OCI-M2 (cell line): ENCODE results near the gene KISS1R.

Source experiments
- DNase-seq: peaks from one replicate; lab custom pipeline; 2025; ENCODE audit not compliant: unreplicated experiment; lab: John Stamatoyannopoulos, UW

KISS1R gene

DNA sequence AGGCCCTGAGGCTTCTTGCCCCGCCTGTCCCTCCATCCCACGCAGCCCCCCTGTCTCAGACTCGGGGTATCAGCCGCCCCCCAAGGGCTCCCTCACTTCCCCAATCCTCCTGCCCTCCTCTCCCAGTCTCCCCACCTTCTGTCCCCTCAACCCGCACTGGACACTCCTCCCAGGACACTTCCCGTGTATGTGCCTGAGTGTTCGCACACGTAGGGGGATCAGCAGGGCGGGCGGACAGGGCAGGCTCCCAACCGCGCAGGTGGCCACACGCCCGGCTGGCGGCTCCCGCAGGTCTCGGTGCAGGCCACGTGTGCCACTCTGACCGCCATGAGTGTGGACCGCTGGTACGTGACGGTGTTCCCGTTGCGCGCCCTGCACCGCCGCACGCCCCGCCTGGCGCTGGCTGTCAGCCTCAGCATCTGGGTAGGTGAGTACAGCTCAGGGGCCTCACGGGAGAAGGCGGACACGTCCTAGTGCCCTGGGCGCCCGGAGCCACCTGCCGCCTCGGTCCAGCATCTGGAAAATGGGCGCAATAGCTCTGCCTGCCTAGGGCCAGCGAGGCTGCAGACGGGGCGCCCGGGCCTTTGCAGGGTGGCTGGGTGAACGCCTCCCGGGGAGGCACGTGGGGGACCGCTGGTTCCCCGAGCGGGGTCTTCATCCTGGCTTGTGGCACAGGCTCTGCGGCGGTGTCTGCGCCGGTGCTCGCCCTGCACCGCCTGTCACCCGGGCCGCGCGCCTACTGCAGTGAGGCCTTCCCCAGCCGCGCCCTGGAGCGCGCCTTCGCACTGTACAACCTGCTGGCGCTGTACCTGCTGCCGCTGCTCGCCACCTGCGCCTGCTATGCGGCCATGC is 2.3 kb downstream of the KISS1R start:
- DNase-seq = no peak

DNA sequence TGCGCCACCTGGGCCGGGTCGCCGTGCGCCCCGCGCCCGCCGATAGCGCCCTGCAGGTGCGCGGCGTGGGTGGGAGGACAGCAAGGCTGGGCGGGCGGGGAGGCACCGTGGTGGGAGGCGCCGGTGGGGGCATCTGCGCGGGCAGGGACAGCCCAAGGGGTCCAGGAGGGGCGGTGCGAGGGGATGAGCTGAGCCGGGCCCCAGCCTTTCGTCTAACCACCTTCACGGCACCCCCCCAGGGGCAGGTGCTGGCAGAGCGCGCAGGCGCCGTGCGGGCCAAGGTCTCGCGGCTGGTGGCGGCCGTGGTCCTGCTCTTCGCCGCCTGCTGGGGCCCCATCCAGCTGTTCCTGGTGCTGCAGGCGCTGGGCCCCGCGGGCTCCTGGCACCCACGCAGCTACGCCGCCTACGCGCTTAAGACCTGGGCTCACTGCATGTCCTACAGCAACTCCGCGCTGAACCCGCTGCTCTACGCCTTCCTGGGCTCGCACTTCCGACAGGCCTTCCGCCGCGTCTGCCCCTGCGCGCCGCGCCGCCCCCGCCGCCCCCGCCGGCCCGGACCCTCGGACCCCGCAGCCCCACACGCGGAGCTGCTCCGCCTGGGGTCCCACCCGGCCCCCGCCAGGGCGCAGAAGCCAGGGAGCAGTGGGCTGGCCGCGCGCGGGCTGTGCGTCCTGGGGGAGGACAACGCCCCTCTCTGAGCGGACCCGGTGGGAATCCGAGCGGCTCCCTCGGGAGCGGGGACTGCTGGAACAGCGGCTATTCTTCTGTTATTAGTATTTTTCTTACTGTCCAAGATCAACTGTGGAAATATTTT is 3.1 kb downstream of the KISS1R start:
- DNase-seq = no peak

DNA sequence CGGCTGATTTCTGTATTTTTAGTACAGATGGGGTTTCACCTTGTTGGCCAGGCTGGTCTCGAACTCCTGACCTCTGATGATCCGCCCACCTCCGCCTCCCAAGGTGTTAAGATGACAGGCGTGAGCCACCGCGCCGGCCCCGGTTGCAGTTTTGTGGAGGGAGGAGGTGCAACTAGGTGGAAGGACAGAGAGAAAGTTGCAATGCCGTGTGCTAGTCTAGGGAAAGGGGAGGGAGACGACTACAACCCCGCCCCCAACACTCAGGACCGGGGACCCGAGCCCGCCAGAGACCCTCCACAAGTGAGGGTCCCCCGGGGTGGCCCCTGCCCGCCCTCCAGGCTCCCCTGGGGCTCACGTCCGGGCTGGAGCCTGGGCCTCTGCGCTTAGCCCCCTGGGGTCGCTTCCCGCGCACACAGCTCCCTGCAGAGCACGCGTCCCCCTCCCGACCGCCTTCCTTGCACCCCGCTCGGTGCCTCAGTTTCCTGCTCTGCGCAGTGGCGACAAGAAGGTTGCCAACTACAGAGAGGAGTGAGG is 7.5 kb downstream of the KISS1R start:
- DNase-seq = no peak

- DNase-seq = no peak
Observed at GRCh38 chr19:925087-925525, 8.0 kb downstream of the KISS1R start.

GRCh38 chr19:925526-926322 is 8.6 kb downstream of the KISS1R start, which contains the start of gene ARID3A:
ARID3A (plus strand) TSS chr19:926035; CDS start chr19:929529, 3,494 bp downstream.
- no peak for DNase-seq

DNA sequence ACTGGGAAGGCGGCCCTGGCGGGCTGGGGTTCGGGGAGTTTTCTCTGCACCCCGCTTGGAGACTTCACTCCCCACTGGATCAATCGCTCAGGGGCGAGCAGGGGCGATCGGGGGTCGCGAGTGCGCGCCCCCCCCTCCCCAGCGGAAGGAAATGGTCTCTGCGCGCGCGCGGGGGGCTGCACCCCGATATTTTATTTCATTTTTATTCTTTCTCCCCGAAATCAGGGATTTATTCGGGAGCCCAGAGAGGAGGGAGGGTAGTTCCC is 9.1 kb downstream of the KISS1R start:
- DNase-seq = no peak

- DNase-seq = no peak
Observed at GRCh38 chr19:926589-927350, 9.6 kb downstream of the KISS1R start.

DNA sequence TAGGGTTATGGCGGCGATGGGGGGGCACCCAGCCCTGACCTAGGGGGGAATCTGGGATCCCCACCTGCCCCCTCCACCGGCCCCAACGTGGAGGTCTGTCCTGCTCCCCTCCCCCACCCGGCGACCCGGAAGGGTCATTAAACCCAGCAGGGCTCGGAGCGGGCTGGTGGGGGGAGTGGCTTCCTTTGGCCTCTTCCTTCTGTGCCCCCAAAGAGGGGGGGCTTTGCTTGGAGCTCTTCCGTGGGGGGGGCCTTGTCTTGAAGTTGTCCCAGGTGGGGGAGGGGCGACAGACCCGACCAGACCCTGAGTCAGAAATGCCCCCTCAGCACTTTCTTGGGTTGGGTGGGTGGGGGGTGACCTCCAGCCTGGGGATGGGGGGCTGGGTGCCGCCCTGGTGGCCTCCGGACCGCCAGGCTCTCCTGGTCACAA is 10.2 kb downstream of the KISS1R start:
- DNase-seq = no peak

- DNase-seq = no peak
Observed at GRCh38 chr19:927780-928401, 10.8 kb downstream of the KISS1R start.

DNA sequence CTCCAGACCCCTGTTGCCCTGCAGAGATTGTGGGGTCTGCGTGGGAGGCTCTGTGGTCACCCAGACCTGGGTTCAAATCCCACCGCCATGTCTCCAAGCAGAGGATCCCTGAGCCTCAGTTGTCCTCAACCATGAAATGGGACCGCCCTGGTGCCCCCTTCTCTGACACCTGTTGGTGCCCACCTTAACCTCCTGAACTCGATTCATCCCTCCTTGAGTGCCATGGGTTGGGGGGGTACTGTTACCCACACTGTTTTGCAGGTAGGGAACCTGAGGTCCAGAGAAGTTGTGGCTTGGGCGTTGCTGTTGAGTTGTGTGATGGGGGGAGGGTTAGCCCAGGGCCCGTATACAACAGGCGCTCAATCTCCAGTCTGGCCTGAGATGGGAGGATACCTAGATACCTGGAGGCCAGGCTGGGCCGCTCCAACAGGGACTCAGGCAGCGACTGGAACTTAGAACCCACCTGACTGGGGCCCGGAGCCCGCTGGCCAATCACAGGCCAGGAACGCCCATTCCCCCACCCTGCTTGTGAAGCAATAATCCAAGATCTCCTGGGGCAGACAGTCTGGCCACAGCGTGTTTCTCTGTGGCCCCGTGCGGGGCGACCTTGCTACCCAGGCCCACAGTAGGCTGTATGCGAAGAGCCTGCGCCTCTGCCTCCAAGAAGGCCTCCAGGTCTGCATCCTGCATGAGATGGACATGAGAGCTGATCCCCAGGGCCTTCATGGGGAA is 11.5 kb downstream of the KISS1R start:
- DNase-seq = no peak

GRCh38 chr19:929203-929890 is 12.2 kb downstream of the KISS1R start:
- DNase-seq = no peak

GRCh38 chr19:929891-930258 is 12.7 kb downstream of the KISS1R start:
- DNase-seq = no peak

GRCh38 chr19:931860-932647 is 14.9 kb downstream of the KISS1R start:
- DNase-seq = no peak

GRCh38 chr19:932648-933552 is 15.8 kb downstream of the KISS1R start:
- DNase-seq = no peak

GRCh38 chr19:933553-933882 is 16.4 kb downstream of the KISS1R start:
- no peak for DNase-seq

DNA sequence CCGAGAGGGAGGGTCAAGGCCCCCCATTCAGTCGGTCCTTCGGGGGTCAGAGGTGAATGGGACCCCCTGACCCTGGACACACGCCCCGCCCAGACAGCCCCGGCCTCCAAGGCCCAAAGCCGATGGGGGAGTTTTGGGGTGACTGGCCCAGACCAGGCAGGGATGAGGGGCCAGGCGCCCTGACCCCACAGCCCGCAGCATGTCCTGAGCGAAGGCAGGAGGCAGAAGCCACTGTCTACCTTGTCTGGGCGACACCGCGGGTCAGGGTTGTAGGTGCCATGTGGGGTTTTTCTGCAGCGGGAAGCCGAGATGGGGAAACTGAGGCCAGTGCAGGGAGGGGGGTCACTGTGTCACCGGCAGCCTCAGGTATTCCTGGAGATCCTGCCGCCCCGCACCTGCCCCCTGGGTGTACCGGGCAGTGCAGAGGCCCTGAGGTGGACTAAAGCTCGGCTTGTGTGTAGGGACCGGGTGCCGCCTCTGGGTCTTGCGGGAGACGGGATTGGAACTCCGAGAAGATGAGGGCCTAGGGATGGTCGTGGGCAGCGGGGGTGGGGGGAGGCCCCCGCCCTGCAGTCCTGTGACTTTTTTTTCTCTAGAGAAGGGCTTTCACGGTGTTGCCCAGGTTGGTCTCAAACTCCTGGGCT is 17.2 kb downstream of the KISS1R start:
- no peak for DNase-seq
